PC-3 (cell line): Measurements from ENCODE around the gene TNFSF15. TPM values are rescaled to one million over a fixed set of nuclear protein-coding genes. Genes with fewer than 3 reads are reported as not detected.

Experiments used
- ATAC-seq: fragments of 200-7000 bp; cut with Tn5 transposase; 2 replicates; pipeline ENCODE4 v1.9.1; 2020; ENCODE audit warnings: mild to moderate bottlenecking, moderate library complexity
- BruUV-seq: library from RNA; stranded (reverse); fragments of 400-500 nt; replicated peaks from 2 replicates; lab custom pipeline; 2021; lab: Mats Ljungman, UMichigan
- CTCF ChIA-PET: fragments of 300-600 bp; sonication (Branson Sonifier 250); formaldehyde crosslinking; loops from one replicate; lab custom pipeline; 2022; ENCODE audit warnings: antibody characterized with exemption; lab: Charles Lee
- POLR2A ChIA-PET: fragments of 300-600 bp; sonication (Branson Sonifier 250); formaldehyde crosslinking; loops from one replicate; lab custom pipeline; 2022; ENCODE audit warnings: antibody characterized with exemption; ENCODE audit not compliant: unreplicated experiment; lab: Charles Lee
- DNase-seq: peaks from one replicate; pipeline ENCODE4 v3.0.0-alpha.2; 2015
- H2AFZ ChIP-seq: fragments of 300-600 bp; sonication (generic); 2 replicates; pipeline ENCODE4 v1.6.0; 2016; ENCODE audit warnings: antibody characterized with exemption, low read length
- H3F3A ChIP-seq: fragments of 300-600 bp; sonication (generic); one replicate; pipeline ENCODE4 v1.6.0; 2017; ENCODE audit warnings: antibody characterized with exemption, low read length, control low read depth, mild to moderate bottlenecking; ENCODE audit not compliant: unreplicated experiment
- H3K27ac ChIP-seq: fragments of 300-600 bp; sonication (generic); 2 replicates; pipeline ENCODE4 v1.5.1; 2016; ENCODE audit warnings: mild to moderate bottlenecking, low read length
- H3K27me3 ChIP-seq: fragments of 300-600 bp; sonication (generic); 2 replicates; pipeline ENCODE4 v1.6.1; 2016; ENCODE audit warnings: low read length, mixed read lengths
- H3K36me3 ChIP-seq: fragments of 300-600 bp; sonication (generic); 2 replicates; pipeline ENCODE4 v1.6.1; 2016; ENCODE audit warnings: low read depth, mixed run types, low read length, mixed read lengths
- H3K4me1 ChIP-seq: fragments of 300-600 bp; sonication (generic); 2 replicates; pipeline ENCODE4 v1.5.1; 2016; ENCODE audit warnings: low read length; ENCODE audit not compliant: insufficient read depth
- H3K4me2 ChIP-seq: fragments of 300-600 bp; sonication (generic); 2 replicates; pipeline ENCODE4 v1.6.0; 2016; ENCODE audit warnings: low read length
- H3K4me3 ChIP-seq: fragments of 300-600 bp; sonication (generic); 2 replicates; pipeline ENCODE4 v1.5.1; 2016; ENCODE audit warnings: mild to moderate bottlenecking, low read length, mixed read lengths
- H3K79me2 ChIP-seq: fragments of 300-600 bp; sonication (generic); 2 replicates; pipeline ENCODE4 v1.6.1; 2017; ENCODE audit warnings: low read length, mixed read lengths
- H3K9ac ChIP-seq: fragments of 300-600 bp; sonication (generic); 2 replicates; pipeline ENCODE4 v1.6.0; 2016; ENCODE audit warnings: mild to moderate bottlenecking, low read length
- H3K9me2 ChIP-seq: fragments of 300-600 bp; sonication (generic); replicated peaks from 2 replicates; pipeline ENCODE4 v1.6.1; 2016; ENCODE audit warnings: mixed run types, low read length, mixed read lengths
- H3K9me3 ChIP-seq: fragments of 300-600 bp; sonication (generic); 2 replicates; pipeline ENCODE4 v1.6.1; 2016; ENCODE audit warnings: low read length, mixed read lengths
- H4K20me1 ChIP-seq: fragments of 300-600 bp; sonication (generic); 2 replicates; pipeline ENCODE4 v1.6.1; 2016; ENCODE audit warnings: low read length, mixed read lengths
- CTCF ChIP-seq: fragments of 300-600 bp; sonication (generic); conservative IDR thresholded peaks from 2 replicates; pipeline ENCODE4 v1.5.1; 2017; ENCODE audit warnings: antibody characterized with exemption, low read depth, mild to moderate bottlenecking, low read length
- EZH2 ChIP-seq: fragments of 300-600 bp; sonication (generic); IDR thresholded peaks from one replicate; pipeline ENCODE4 v1.6.1; 2017; ENCODE audit warnings: antibody characterized with exemption, mild to moderate bottlenecking, low read length; ENCODE audit not compliant: unreplicated experiment
- EZH2phosphoT487 ChIP-seq: fragments of 300-600 bp; sonication (generic); IDR thresholded peaks from 2 replicates; pipeline ENCODE4 v1.6.1; 2018; ENCODE audit warnings: mild to moderate bottlenecking, antibody characterized with exemption, low read length, borderline replicate concordance
- intact Hi-C: fragments of 100-400 bp; cut with micrococcal nuclease; formaldehyde crosslinking; loops from 2 replicates; pipeline ENCODE4 v1.9.0; 2023
- total RNA-seq: library from RNA; depleted of rRNA; stranded (reverse); fragments of >200 nt; gene quantifications from 2 replicates; pipeline ENCODE4 v1.2.3, GENCODE V29; 2014

The TNFSF15 gene
- total RNA-seq, 1 experiment from 2014 or later: 2.2 TPM

GRCh38 chr9:114849450-114849849, 43.6 kb upstream of the TNFSF15 start:
- Histone ChIP-seq H3K27ac (no peak overlapping the region), H3K4me3 (no peak overlapping the region), H3K9me3 (no peaks in the 10 kb centered on the region), H2AFZ (no peak overlapping the region), H4K20me1 (no peaks in the 10 kb centered on the region), H3K36me3 (no peaks in the 10 kb centered on the region), H3K4me2 (no peak overlapping the region), H3F3A (no peaks in the 10 kb centered on the region), H3K9ac (no peak overlapping the region), H3K9me2 (no peaks in the 10 kb centered on the region), H3K27me3 (no peaks in the 10 kb centered on the region), H3K79me2 (no peaks in the 10 kb centered on the region), H3K4me1 (peaks cover 35% of the 10 kb centered on the region)
- ATAC-seq (no peak), DNase-seq (no peak)
- CTCF ChIA-PET: no interaction called here
- POLR2A ChIA-PET: no interaction called here
- intact Hi-C loops: no loop called here
- no peak for TF ChIP-seq EZH2phosphoT487
- no peak for TF ChIP-seq EZH2
- TF ChIP-seq CTCF: no peak
- no TSS peak for BruUV-seq

GRCh38 chr9:114847492-114848417, 41.9 kb upstream of the TNFSF15 start:
- intact Hi-C loops: no loop called here
- Histone ChIP-seq H3K4me1 (peaks cover 29% of the 10 kb centered on the region), H3F3A (no peaks in the 10 kb centered on the region), H3K27me3 (no peaks in the 10 kb centered on the region), H3K9ac (no peak overlapping the region), H3K36me3 (no peaks in the 10 kb centered on the region), H3K79me2 (no peaks in the 10 kb centered on the region), H2AFZ (no peak overlapping the region), H3K27ac (no peak overlapping the region), H3K4me3 (no peak overlapping the region), H3K9me2 (no peaks in the 10 kb centered on the region), H3K9me3 (no peaks in the 10 kb centered on the region), H3K4me2 (no peak overlapping the region), H4K20me1 (no peaks in the 10 kb centered on the region)
- no peak for TF ChIP-seq CTCF
- no peak for TF ChIP-seq EZH2
- no peak for TF ChIP-seq EZH2phosphoT487
- no peak for DNase-seq
- CTCF ChIA-PET: no interaction called here
- POLR2A ChIA-PET: no interaction called here
- ATAC-seq: no peak
- no TSS peak for BruUV-seq

GRCh38 chr9:114845373-114845772, 39.5 kb upstream of the TNFSF15 start:
- Histone ChIP-seq H3F3A (no peaks in the 10 kb centered on the region), H3K9ac (no peak overlapping the region), H3K4me2 (no peak overlapping the region), H3K9me3 (no peaks in the 10 kb centered on the region), H3K4me3 (no peak overlapping the region), H3K9me2 (no peaks in the 10 kb centered on the region), H3K27me3 (no peaks in the 10 kb centered on the region), H4K20me1 (no peaks in the 10 kb centered on the region), H3K36me3 (no peaks in the 10 kb centered on the region), H2AFZ (no peak overlapping the region), H3K4me1 (peaks cover 6% of the 10 kb centered on the region), H3K27ac (no peak overlapping the region), H3K79me2 (no peaks in the 10 kb centered on the region)
- DNase-seq: no peak
- CTCF ChIA-PET: no interaction called here
- POLR2A ChIA-PET: no interaction called here
- ATAC-seq: no peak
- BruUV-seq: no TSS peak
- TF ChIP-seq EZH2phosphoT487 (no peak), CTCF (no peak), EZH2 (no peak)
- intact Hi-C loops: no loop called here
